SW480 (cell line): Measurements from ENCODE around the gene SFI1.

ENCODE experiments used
- DNase-seq: peaks from one replicate; pipeline ENCODE4 v3.0.0-alpha.2; 2016; ENCODE audit warnings: low spot score

Gene SFI1

GRCh38 chr22:31595271-31595670 is 98.9 kb downstream of the SFI1 start:
- DNase-seq: no peak

GRCh38 chr22:31602259-31602952 is 106.1 kb downstream of the SFI1 start:
- DNase-seq: peak; percentile 10

- no peak for DNase-seq
Observed at GRCh38 chr22:31603081-31603525, 106.8 kb downstream of the SFI1 start.

- no peak for DNase-seq
Observed at GRCh38 chr22:31603574-31603973, 107.2 kb downstream of the SFI1 start.

GRCh38 chr22:31604137-31604705 is 107.9 kb downstream of the SFI1 start:
- DNase-seq: no peak

- DNase-seq: no peak
Observed at GRCh38 chr22:31604746-31605705, 108.7 kb downstream of the SFI1 start.

- no peak for DNase-seq
Observed at GRCh38 chr22:31605851-31606585, 109.7 kb downstream of the SFI1 start.

GRCh38 chr22:31607696-31608095 is 111.4 kb downstream of the SFI1 start:
- no peak for DNase-seq

- DNase-seq: no peak
Observed at GRCh38 chr22:31609716-31610115, 113.4 kb downstream of the SFI1 start.

- DNase-seq: no peak
Observed at GRCh38 chr22:31610611-31611010, 114.3 kb downstream of the SFI1 start.

GRCh38 chr22:31611061-31611760 is 114.9 kb downstream of the SFI1 start:
- no peak for DNase-seq

- no peak for DNase-seq
Observed at GRCh38 chr22:31612891-31613285, 116.6 kb downstream of the SFI1 start.

GRCh38 chr22:31613286-31613903 is 117.1 kb downstream of the SFI1 start:
- DNase-seq: no peak

- no peak for DNase-seq
Observed at GRCh38 chr22:31613904-31614296, 117.6 kb downstream of the SFI1 start.

GRCh38 chr22:31614781-31615490 is 118.6 kb downstream of the SFI1 start:
- no peak for DNase-seq

GRCh38 chr22:31615491-31615860 is 119.1 kb downstream of the SFI1 start:
- no peak for DNase-seq

- DNase-seq: no peak
Observed at GRCh38 chr22:31615940-31616314, 119.6 kb downstream of the SFI1 start.

GRCh38 chr22:31616315-31616980 is 120.1 kb downstream of the SFI1 start:
- no peak for DNase-seq

- DNase-seq: no peak
Observed at GRCh38 chr22:31618057-31618456, 121.7 kb downstream of the SFI1 start.
